Pancreas (tissue), 10 donors: ENCODE measurements around the gene SRSF7. TPM values are rescaled to one million over a fixed set of nuclear protein-coding genes. Genes with fewer than 3 reads are reported as not detected.
A peak's percentile ranks its signal among the peaks of the same experiment; 100 is the strongest.

ENCODE experiments used
- ATAC-seq, 4 donors: fragments of 200-7000 bp; cut with Tn5 transposase; one replicate each; pipeline versions ENCODE4 v1.8.0 to v1.9.1; 2020; ENCODE audit warnings: mild to moderate bottlenecking in 4 of 4, moderate library complexity in 4 of 4
- DNase-seq, 6 donors: peaks; one replicate each; pipeline ENCODE4 v3.0.0-alpha.2; 2020
- FAIRE-seq: peaks from 2 replicates; lab custom pipeline; 2012; peaks lifted over from hg19 to GRCh38; lab: Jason Lieb, UNC
- H3K27ac ChIP-seq, 4 donors: fragments of 200-600 bp; sonication (generic); 1 replicate in 3 of 4; 2 replicates in 1 of 4; pipeline versions ENCODE4 v1.5.0 to v1.8.0; 2020
- H3K27me3 ChIP-seq, 4 donors: fragments of 200-600 bp; one replicate each; pipeline ENCODE4 v1.8.0; 2021
- H3K36me3 ChIP-seq, 3 donors: fragments of 200-600 bp; sonication (generic) in 1 of 3; one replicate each; pipeline versions ENCODE4 v1.5.0 to v1.8.0; 2020 to 2021
- H3K4me1 ChIP-seq, 3 donors: fragments of 200-600 bp; one replicate each; pipeline ENCODE4 v1.8.0; 2021
- H3K4me3 ChIP-seq, 4 donors: fragments of 200-600 bp; sonication (generic) in 2 of 4; one replicate each; pipeline versions ENCODE4 v1.5.0 to v1.8.0; 2020 to 2021
- H3K9me3 ChIP-seq, 4 donors: fragments of 200-600 bp; one replicate each; pipeline ENCODE4 v1.8.0; 2021
- CTCF ChIP-seq, 4 donors: fragments of 200-600 bp; sonication (generic) in 3 of 4; IDR thresholded peaks; one replicate each; pipeline versions ENCODE4 v1.5.0 to v1.8.0; 2021; ENCODE audit warnings: antibody characterized with exemption in 4 of 4
- WGBS, 2 donors: extraction: QIAGEN DNeasy Blood & Tissue Kit; methylation state at CpG; one replicate each; pipeline ENCODE4 v1.1.7; 2013; 5-methylcytosine and 5-hydroxymethylcytosine counted together
- intact Hi-C, 3 donors: fragments of 100-400 bp; cut with DNase I; formaldehyde crosslinking; loops; one replicate each; pipeline versions ENCODE4 v1.11.1 to v1.14.2; 2022
- polyA plus RNA-seq, 2 donors: library from polyadenylated mRNA; stranded (reverse); fragments of 200-250 nt; gene quantifications; one replicate each; pipeline ENCODE4 v1.2.3, GENCODE V29; 2013
- total RNA-seq, 6 donors: library from RNA; stranded (reverse); fragmentation: NEBNext Ultra II Directional in 4 of 6; extraction: Animal tissue kit (Norgen Biotek cat#: 25700) in 4 of 6; gene quantifications; one replicate each; pipeline versions ENCODE4 v1.2.1 to v1.2.4, GENCODE V29; 2021 to 2023
- donor health status: healthy with polysubstance abuse.
- donor health status: DM: no; HTN: no; CAD: no; lungs with moderate emphysema.
- donor health status: DM: no; HTN: no; CAD: no.
- donor health status: control.
- donor health status: control.
- donor health status: Bipolar disorder and iron deficiency.
- donor health status: DM: yes; HTN: yes; CAD: no.
- donor health status: DM: no; HTN: no; CAD: no.
- donor health status: DM: no; HTN: no; CAD: no.
- donor health status: DM: yes; HTN: yes; CAD: no.

Gene SRSF7
- total and polyA plus RNA-seq, 8 donors, result 27.4 to 119 (median 47.6) TPM

- Histone ChIP-seq H3K4me1 (peaks cover 0 to 12% (median 4%) of the 10 kb centered on the region in 3 donors), H3K4me3 (no peak overlapping the region), H3K9me3 (no peaks in the 10 kb centered on the region), H3K27me3 (no peaks in the 10 kb centered on the region), H3K36me3 (no peaks in the 10 kb centered on the region), H3K27ac (peak overlapping the region in 2 of 4 donors; percentile 24 to 28)
- WGBS, 2 donors, result 63 to 65% methylated on average over 9 of the region's 9 CpGs
- intact Hi-C loops, result no loop called here
- no peak for TF ChIP-seq CTCF (IDR thresholded peaks at IDR 0.05)
- DNase-seq (no peak), FAIRE-seq (no peak), ATAC-seq (peak in 1 of 4 donors; percentile 3)
Measured at GRCh38 chr2:38722271-38723061, 28.7 kb downstream of the SRSF7 start.

DNA sequence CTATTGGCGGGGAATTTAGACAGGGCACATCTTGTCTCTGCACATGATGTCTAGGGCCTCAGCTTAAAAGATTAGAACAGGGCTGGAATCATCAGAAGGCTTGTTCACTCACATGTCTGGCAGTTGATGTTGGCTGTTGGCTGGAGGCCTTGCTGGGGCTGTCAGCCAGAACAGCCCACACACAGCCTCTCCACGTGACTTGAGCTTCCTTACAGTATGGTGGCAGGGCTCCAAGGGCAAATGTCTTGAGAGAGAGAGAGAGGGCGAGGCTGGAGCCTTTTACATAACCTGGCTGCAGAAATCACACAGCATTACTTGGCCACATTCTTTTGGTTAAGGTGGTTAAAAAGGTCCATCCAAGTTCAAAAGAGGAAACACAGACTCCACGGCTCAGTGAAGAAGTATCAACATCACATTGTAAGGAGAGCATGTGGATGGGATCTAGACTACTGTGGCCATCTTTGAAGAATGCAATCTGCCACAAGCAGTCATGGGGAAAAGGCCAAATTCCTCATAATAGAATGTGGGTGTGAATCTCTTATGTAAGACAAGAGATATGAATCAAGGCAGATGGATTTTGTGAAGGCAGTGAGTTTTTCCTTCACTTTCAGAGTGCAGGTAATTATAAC is 30.4 kb downstream of the SRSF7 start:
- ATAC-seq (peak; percentile 54 to 74 (median 66)), DNase-seq (peak in 4 of 6 donors; percentile 60 to 77 (median 68)), FAIRE-seq (no peak)
- 33 to 39% methylated on average over 4 of the region's 4 CpGs for WGBS, 2 donors
- Histone ChIP-seq H3K4me3 (no peak overlapping the region), H3K27ac (peak overlapping the region in 1 of 4 donors; percentile 8), H3K4me1 (peaks cover 0 to 12% (median 4%) of the 10 kb centered on the region in 3 donors), H3K27me3 (no peaks in the 10 kb centered on the region), H3K36me3 (no peaks in the 10 kb centered on the region), H3K9me3 (no peaks in the 10 kb centered on the region)
- no peak for TF ChIP-seq CTCF (IDR thresholded peaks at IDR 0.05)
- intact Hi-C loops, result no loop called here

- no peaks in the 10 kb centered on the region for H3K9me3 ChIP-seq
- peaks cover 0 to 16% (median 4%) of the 10 kb centered on the region in 3 donors for H3K4me1 ChIP-seq
- no peak overlapping the region for H3K27ac ChIP-seq
- intact Hi-C loops, result no loop called here
- no peak overlapping the region for H3K4me3 ChIP-seq
- no peak for DNase-seq
- no peak for TF ChIP-seq CTCF (IDR thresholded peaks at IDR 0.05)
- no peak for ATAC-seq
- H3K36me3 ChIP-seq, result no peaks in the 10 kb centered on the region
- no peak for FAIRE-seq
- no peaks in the 10 kb centered on the region for H3K27me3 ChIP-seq
- WGBS, 2 donors, result 92% methylated on average over 12 of the region's 12 CpGs
Measured at GRCh38 chr2:38719706-38720105, 31.5 kb downstream of the SRSF7 start.

DNA sequence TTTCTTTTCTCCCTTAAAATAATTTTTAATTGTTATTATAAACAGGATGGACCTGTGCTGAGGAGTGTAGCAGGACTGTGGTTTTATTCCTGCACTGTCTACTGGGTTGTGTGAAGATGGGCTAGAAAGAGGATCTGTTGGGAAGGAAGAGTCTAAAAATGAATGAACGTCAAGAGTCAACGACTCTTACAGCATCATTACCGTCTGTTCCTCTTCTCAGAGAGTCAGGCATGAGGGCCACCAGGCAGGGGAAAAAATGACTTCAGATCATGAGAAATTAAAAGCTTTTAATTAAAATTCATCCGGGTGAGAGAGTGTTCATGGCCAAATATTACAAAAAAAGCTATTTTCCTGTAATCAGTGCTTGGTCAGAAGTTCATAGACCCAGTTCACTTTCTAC is 32.6 kb downstream of the SRSF7 start:
- H3K27ac ChIP-seq, result no peak overlapping the region

More for the DNA sequence above, 32.6 kb downstream of the SRSF7 start:
- Histone ChIP-seq H3K4me3 (no peak overlapping the region), H3K4me1 (peaks cover 0 to 16% (median 4%) of the 10 kb centered on the region in 3 donors), H3K9me3 (no peaks in the 10 kb centered on the region), H3K36me3 (no peaks in the 10 kb centered on the region), H3K27me3 (no peaks in the 10 kb centered on the region)
- ATAC-seq (no peak), FAIRE-seq (no peak), DNase-seq (no peak)
- TF ChIP-seq CTCF (IDR thresholded peaks at IDR 0.05), result no peak
- intact Hi-C loops, result no loop called here
- 90 to 93% methylated on average over 4 of the region's 4 CpGs for WGBS, 2 donors
